Nucleus accumbens (tissue), 56 donors: Measurements from ENCODE around the gene CASTOR1.
A peak's percentile ranks its signal among the peaks of the same experiment; 100 is the strongest.

Experiments
- DNase-seq, 56 donors: peaks; one replicate each; lab custom pipeline; 2025; lab: John Stamatoyannopoulos, UW

Gene CASTOR1

GRCh38 chr22:30302810-30303138 is 13.5 kb upstream of the CASTOR1 start:
- DNase-seq: no peak

GRCh38 chr22:30301995-30302809 is 12.9 kb upstream of the CASTOR1 start:
- DNase-seq: peak in 8 of 56 donors; percentile 5 to 48 (median 13)

DNA sequence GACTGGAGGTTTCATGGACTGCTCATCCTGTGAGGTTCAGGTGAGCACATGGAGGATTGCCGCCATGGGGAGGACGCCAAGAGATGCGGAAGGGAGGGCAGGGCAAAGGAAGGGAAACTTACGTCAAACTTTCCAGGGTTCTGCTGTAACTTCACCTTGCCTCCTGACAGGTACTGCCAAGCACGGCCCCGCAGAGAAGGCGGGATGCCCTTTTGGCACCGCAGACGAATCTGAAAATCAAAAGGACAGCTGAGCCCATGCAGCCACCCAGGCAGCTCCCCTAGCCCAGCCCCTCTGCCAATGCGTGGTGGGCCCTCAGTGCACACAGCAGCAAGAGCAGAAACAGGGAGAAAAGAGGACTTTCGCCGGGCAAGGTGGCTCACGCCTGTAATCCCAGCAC is 10.0 kb upstream of the CASTOR1 start:
- DNase-seq: no peak

DNA sequence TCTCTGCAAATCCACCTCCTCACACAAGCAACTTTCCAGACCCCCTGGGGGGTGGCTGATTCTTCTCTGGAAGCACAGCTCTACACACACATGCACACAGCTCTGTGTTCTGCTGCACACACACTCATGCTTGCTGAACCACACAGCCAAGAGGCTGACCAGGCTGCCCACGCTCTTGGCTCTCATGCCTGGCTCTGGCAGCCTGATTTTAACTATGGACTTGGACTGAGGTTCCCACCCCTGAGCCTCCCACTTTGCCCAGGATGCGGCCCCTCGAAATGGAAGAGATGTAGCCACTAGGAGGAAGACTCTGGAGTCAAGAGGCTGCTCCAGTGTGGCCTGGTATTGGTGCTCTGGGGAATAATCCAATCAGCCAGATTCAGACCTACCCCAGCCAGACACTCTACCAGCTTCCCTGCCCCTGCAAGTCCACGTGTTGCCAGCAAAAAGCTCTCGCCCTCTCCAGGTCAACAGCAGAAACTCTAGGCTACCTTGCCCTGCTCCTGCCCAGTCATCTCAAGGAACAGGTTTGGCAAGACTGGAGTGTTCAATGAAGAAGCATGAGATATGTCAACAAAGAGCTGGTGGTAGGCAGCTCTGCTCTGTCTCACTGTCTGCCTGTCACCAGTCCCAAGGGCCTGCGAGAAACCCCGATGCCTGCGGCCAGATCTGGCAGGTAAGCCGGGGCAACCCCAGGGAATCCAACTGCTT is 8.8 kb upstream of the CASTOR1 start:
- DNase-seq: no peak

DNA sequence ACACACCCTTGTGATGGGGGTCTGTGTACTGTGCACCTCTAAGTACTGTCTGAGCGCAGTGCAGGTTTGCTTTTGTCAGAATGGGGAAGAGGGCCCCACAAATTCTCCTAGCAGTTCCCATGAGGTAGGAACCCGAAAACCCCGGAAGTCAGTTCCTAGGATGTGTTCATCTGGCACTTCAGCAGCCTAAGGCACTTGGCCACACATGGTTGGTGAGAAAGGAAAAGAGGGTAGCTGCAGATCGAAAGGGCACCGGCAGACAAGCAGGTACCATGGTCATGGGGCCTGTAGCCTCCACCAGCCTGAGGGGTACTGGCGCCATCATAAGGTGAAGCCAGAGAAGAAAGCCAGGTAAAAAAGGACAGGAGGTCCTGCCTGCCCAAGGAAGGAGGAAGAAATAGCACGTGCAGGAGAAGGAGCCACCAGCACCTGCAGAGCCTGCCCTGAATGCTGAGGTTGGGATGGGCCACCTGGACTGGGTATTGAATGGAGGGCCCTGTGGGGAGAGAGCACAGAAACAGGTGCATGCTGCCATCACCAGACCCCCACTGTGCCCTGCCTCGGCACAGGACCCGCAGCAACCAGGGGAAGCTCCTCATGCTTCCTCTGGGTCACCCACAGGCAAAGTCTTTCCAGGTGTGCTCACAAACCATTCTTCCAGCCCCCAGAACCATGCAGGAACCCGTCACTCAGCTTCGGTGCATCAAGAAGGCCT is 8.1 kb upstream of the CASTOR1 start:
- DNase-seq: no peak

DNA sequence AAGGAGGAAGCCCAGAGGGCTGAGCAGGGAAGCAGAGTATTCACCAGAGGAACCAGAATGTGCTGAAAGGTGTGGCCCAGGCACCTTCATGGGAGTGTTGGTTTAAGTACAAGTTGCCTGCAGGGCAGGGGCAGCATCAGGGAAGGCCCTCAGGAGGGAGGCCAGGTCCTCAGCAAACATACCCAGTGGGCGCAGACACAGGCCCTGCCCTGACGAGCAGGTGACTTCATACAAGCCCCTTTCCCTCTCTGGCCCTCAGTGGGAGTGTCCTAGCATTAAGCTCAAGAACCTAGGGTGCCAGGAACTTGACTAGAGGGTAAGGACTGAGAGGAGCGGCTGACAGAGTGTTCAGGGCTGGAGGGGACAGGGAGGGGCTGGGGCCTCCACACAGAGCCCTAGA is 7.5 kb upstream of the CASTOR1 start:
- DNase-seq: no peak

GRCh38 chr22:30296324-30296723 is 7.0 kb upstream of the CASTOR1 start:
- no peak for DNase-seq

DNA sequence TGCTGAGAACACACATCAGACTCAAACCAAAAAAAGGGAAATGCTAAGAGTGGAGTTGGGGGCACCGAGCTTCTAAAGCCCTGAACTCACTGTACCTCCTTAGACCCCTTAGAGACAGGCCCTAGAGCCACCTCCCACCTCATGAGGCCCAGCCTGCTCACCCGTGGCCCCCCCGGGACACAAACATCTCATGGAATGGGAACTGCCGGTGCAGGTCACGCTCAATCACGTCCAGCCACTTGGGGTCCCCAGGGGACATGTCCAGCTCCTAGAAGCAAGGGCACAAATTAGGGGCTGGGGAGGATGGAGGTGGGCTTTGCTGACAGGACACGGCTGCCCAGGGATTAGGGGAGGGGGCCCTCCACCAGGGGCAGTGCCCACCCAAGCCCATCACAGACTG is 6.3 kb upstream of the CASTOR1 start:
- no peak for DNase-seq

- DNase-seq: no peak
Observed at GRCh38 chr22:30294830-30295229, 5.5 kb upstream of the CASTOR1 start.

GRCh38 chr22:30294066-30294465 is 4.8 kb upstream of the CASTOR1 start:
- no peak for DNase-seq

DNA sequence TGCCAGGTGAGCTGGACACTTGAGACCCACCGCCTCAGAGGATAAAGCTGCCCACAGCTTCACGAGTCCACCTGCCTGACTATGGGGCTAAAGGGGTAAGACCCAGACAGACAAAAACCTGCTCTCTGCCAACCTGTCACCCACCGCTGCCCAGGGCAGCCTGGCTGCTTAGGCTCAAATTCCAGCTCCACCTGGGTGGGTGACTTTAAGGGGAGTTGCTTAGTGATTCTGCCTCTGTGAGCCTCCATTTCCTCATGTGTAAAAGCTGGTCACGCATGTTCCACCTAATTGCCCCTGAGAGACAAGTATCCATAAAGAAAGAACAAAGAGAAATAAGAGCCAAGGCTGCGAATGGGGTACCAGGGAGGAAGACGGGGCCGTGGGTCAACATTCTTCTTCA is 3.7 kb upstream of the CASTOR1 start:
- no peak for DNase-seq

DNA sequence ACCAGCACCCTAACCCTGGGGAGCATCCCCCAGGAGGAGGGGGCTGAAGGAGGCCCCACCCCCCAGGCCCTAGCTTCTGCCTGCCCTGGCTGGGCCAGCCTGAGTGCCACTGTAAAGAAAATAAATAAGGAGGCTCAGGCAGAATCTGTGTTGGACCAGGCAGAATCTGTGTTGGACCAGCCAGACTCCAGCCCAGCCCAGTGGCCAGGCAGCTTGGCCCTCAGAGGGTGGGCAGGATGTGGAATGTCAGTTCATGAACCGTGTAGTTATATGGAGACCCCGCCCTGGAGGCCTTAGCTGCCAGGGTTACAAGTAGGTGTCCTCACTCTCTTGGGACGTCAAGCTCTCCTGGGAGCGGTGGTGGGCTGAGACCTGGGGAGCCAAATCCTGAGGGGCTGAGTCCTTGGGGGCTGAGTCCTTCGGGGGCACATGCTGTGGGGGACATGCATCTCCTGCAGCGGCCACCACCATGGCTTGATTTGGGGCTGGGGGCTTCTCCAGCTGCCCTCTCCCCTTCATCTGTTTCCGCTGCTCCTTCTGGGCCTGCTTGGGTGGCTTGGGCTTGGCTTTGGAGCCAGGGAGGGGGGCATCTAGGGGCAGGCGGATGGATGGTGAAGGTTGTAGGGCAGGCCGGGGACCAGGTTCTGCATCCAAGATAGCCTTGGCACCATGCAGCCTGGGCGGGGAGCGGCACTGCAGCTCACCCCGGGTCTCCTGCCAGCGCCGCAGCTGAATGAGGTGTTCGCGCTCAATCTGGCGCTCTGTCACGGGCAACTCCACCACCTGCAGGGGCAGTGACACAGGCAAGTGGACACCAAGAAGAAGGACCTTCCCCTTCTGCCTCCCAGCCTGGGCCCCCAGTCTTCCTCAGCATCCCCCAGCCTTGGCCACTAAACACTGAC is 3.0 kb upstream of the CASTOR1 start:
- DNase-seq: peak in 1 of 56 donors; percentile 14

GRCh38 chr22:30291058-30291892 is 2.0 kb upstream of the CASTOR1 start:
- peak in 54 of 56 donors; percentile 36 to 89 (median 71) for DNase-seq

GRCh38 chr22:30290342-30291057 is 1.2 kb upstream of the CASTOR1 start:
- peak in 2 of 56 donors; percentile 37 to 51 for DNase-seq

DNA sequence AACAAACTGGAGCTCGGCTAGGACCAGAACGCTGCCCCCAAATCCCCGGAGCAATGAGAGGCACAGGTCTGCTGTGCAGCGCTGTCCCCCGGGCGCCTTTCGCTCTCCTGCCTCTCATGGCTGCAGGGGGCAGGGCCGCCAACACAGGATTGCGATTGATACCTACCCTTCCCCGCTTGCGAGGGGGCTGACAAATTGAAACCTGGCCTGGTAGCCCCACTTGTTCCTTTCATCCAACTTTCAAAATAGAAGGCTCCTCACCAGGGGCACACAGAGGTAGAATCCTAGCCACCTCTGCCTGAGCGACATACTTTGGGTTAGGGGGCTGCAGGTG is 642 bp upstream of the CASTOR1 start:
- no peak for DNase-seq

DNA sequence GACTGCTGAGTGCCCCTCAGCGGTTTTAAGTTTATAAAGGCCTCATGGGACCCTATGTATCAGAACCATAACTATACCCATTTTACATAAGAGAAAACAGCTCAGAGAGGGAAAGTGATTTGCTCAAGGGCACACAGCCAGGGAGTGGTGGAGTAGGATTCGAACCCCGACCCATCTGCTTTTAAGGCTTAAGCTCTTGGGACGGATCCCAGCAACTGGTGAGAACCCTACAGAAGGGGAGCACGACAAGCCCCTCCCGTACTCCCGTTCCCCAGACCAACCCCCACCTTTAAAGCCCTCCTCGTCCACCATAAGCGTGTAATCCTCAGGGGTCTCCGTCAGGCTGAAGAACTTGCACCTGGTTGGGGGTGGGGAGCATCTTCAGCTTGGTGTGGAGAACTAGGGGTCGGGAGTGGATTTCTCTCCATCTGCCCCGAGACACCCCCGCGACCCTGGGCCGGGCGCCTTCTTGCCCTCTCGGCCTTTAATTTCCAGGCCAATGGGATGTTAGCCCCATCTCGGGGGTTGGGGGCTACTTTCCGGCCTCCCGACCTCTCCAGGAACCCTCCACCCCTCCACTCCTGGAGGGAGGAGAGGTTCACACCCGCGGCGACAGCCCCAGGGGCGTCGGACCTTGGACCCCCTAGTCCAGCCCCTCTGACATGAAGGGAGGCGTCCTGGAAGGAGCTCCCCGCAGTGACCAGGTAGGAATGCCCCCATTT is 725 bp downstream of the CASTOR1 start:
- DNase-seq: no peak

DNA sequence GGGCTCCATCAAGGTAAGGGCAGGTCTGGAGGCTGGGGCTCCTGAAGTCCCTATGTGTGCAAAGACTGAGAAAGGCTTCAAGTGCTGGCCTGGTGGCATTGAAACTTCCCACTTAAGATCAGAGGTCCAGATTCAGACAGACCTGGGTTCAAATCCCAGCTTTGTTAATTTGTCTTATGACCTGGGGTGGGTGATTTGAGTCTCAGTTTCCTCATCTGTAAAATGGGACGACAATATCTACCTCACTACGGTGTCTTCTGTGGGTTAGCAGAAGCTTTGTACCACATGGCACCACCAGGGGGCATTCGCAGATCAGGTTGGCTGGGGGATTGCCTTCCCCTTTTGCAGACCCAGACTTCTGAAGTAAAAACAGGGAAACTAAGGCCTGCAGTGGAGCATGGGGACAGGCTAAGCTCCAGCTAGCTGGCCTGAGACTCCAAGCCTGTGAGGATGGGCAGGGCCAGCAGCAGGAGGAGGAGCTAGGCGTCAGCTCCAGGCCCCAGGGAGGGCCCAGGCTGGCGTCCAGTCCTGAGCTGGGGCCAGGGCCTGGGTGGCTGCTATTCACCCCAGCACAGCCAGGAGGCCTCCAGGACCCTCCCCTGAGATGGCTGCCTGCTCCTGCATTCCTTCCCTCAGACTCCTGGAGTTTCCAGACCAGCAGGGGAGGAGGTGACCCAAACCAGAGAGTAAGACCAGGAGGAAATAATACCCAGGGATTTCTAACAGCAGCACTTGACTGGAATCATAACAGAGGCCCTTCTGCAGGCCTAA is 1.5 kb downstream of the CASTOR1 start:
- peak in 52 of 56 donors; percentile 28 to 91 (median 66) for DNase-seq
